IPS-20b (cell line): ENCODE data around the gene SV2B.

Experiments
- H3K27ac ChIP-seq: one replicate; pipeline ENCODE4 v1.5.1; 2013; ENCODE audit warnings: low read length
- H3K27me3 ChIP-seq: 2 replicates; pipeline ENCODE4 v1.6.1; 2013; ENCODE audit warnings: mild to moderate bottlenecking, low read length, inconsistent platforms; ENCODE audit not compliant: insufficient read depth
- H3K36me3 ChIP-seq: 2 replicates; pipeline ENCODE4 v1.6.1; 2013; ENCODE audit warnings: low read depth, mild to moderate bottlenecking, inconsistent platforms, low read length, moderate library complexity; ENCODE audit not compliant: insufficient read depth
- H3K4me1 ChIP-seq: 2 replicates; pipeline ENCODE4 v1.6.1; 2013; ENCODE audit warnings: mild to moderate bottlenecking, control low read depth, inconsistent platforms, low read length, moderate library complexity; ENCODE audit not compliant: insufficient read depth
- H3K4me3 ChIP-seq: 2 replicates; pipeline ENCODE4 v1.5.1; 2013; ENCODE audit warnings: mild to moderate bottlenecking, low read length, inconsistent platforms
- H3K9ac ChIP-seq: 2 replicates; pipeline ENCODE4 v1.6.1; 2013; ENCODE audit warnings: low read depth, mild to moderate bottlenecking, inconsistent platforms, low read length, moderate library complexity
- H3K9me3 ChIP-seq: 2 replicates; pipeline ENCODE4 v1.6.1; 2013; ENCODE audit warnings: mild to moderate bottlenecking, low read depth, low read length, inconsistent platforms; ENCODE audit not compliant: insufficient read depth

SV2B gene

DNA sequence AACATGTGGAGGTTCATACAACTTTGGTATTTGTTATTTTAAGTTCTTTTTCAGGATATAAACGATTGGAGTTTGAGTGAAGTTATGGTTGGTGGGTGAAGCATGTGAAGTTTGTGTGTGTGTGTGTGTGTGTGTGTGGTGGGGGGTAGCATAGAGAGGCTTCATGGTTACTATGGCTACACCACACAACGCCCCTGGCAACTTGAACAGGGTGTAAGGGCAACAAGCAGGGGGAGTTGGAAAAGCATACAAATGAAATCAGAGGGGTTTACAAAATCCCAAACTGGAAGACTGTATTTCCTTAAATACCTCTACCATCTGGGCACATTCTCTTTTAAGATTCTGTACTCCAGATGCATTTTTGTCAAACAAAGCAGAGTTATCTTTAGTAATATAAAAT is 207.5 kb downstream of the SV2B start:
- no peaks in the 10 kb centered on the region for H3K9me3 ChIP-seq
- H3K36me3 ChIP-seq = no peaks in the 10 kb centered on the region
- H3K27me3 ChIP-seq = peaks cover 20% of the 10 kb centered on the region
- H3K27ac ChIP-seq = no peak overlapping the region
- H3K9ac ChIP-seq = no peak overlapping the region
- H3K4me3 ChIP-seq = no peak overlapping the region
- H3K4me1 ChIP-seq = no peaks in the 10 kb centered on the region

DNA sequence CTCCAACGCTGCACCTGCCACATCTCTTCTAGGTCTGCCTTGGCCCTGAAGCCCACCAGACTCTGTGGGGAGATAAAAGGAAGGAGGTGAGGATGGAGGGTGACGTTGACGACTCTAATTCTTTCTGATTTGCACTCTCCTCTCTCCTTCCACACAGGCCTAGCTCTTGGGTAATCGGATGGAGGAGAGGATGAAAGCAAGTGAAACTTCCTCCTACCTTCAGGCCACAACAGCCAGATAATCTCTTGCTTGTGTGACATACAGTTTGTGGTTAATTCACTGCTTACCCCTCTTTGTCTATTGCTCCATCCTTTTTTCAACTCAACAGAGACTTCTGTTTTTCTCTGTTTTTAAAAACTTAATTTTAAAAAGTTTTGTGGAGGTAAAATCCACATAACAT is 208.1 kb downstream of the SV2B start:
- H3K27ac ChIP-seq = no peak overlapping the region
- no peaks in the 10 kb centered on the region for H3K4me1 ChIP-seq
- no peaks in the 10 kb centered on the region for H3K9me3 ChIP-seq
- no peak overlapping the region for H3K4me3 ChIP-seq
- peaks cover 17% of the 10 kb centered on the region for H3K27me3 ChIP-seq
- H3K36me3 ChIP-seq = no peaks in the 10 kb centered on the region
- H3K9ac ChIP-seq = no peak overlapping the region

DNA sequence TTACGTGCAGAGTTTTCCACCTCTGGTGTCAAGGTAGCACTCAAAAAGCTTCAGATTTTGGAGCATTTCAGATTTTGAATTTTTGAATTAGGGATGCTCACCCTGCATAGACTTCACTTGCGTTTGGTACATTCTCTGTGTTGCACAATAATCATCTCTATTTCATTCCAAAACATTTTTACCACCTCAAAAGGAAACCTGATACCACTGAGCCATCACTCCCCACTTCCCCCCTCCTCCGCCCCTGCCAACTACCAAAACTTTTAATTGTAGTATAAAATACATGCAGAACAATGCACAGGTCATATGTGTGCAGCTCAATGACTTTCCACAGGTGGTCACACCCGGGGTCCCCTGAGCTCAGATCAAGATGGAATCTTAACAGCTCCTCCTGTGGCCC is 208.8 kb downstream of the SV2B start:
- Histone ChIP-seq H3K27ac (no peak overlapping the region), H3K36me3 (no peaks in the 10 kb centered on the region), H3K4me1 (no peaks in the 10 kb centered on the region), H3K9me3 (no peaks in the 10 kb centered on the region), H3K4me3 (no peak overlapping the region), H3K9ac (no peak overlapping the region), H3K27me3 (peaks cover 10% of the 10 kb centered on the region)

DNA sequence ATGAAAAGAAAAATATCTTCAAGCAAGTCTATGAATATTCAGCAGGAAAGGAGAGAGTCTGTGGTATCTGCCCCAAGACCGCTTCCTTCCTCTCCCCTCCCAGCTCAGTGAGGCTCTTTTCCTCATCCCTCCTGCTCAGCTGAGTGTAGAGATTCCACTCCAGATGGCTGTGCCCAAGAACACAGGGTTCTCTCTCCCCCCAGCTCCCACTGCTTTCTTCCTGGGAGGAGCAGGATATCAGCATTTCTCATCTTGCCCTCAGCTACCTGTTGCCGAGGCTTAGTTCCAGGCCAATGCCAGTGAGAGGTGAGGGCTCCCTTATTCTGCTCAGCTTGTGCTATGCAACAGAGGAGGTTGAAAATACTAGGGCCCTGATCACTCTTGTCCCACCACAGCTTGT is 211.9 kb downstream of the SV2B start:
- Histone ChIP-seq H3K27me3 (no peaks in the 10 kb centered on the region), H3K4me1 (no peaks in the 10 kb centered on the region), H3K4me3 (no peak overlapping the region), H3K36me3 (no peaks in the 10 kb centered on the region), H3K9ac (no peak overlapping the region), H3K9me3 (no peaks in the 10 kb centered on the region), H3K27ac (no peak overlapping the region)

DNA sequence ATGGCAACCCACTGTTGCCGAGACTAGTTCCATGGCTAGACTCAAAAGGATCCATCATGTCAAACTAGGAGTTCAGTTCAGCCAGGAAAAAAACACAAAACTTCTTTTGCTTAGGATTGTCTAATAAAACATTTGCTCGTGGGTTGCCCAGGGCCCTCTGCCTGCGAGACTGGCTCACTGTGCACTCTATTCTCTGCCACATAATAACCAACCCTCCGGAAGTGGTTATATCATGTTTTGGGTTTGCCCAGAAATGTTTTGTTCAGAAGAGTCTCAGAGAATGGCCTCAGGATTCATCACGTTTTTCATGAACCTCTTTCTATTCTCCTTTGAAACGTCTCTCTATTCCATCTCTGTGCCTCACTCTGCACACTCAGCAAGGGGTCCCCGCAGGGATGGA is 216.1 kb downstream of the SV2B start:
- Histone ChIP-seq H3K9me3 (no peaks in the 10 kb centered on the region), H3K27me3 (no peaks in the 10 kb centered on the region), H3K4me3 (no peak overlapping the region), H3K4me1 (no peaks in the 10 kb centered on the region), H3K9ac (no peak overlapping the region), H3K36me3 (no peaks in the 10 kb centered on the region), H3K27ac (no peak overlapping the region)

DNA sequence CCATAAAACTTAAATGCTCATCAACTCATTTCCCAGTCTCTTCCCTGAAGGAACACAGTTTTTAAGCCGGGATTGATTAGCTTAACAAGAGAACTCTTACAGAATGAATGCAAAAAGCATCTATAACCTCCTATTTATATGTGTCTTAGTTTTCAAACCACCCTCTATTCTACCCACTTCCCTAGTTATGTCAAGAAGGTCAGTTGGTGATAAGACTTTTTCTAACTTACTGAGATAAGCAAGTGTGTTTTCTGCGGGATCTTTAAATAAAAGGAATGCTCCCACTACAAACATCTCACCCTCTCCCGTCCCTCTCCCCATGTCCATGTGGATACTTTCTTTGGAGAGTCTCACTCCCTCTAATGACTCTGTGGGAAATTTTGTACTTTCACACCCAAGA is 218.5 kb downstream of the SV2B start:
- Histone ChIP-seq H3K4me1 (no peaks in the 10 kb centered on the region), H3K4me3 (no peak overlapping the region), H3K27me3 (no peaks in the 10 kb centered on the region), H3K9ac (no peak overlapping the region), H3K36me3 (no peaks in the 10 kb centered on the region), H3K27ac (no peak overlapping the region), H3K9me3 (no peaks in the 10 kb centered on the region)

DNA sequence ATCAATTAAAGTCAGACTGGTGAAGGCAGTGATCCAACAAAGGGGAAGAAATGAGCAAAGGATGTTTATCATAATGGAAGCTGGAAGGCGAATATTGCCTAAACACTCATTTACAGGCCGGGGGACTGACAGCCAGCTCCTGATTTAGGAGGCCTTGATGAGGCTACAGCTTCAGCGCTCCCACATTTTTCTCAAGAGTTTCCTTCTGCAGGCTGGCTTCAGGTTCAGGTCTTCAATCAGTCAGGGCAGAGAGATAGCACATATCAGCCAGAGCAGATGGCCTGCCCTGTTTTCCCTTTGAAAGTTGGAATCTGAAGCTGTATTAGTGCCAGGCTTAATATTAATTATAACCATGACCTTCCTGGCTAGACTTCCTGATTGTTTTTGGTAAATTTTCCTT is 218.9 kb downstream of the SV2B start:
- H3K27me3 ChIP-seq = no peaks in the 10 kb centered on the region
- H3K4me1 ChIP-seq = no peaks in the 10 kb centered on the region
- no peaks in the 10 kb centered on the region for H3K36me3 ChIP-seq
- H3K27ac ChIP-seq = no peak overlapping the region
- peaks cover 1% of the 10 kb centered on the region; the same call in 1 of the 2 replicates for H3K9me3 ChIP-seq
- no peak overlapping the region for H3K9ac ChIP-seq
- H3K4me3 ChIP-seq = no peak overlapping the region

DNA sequence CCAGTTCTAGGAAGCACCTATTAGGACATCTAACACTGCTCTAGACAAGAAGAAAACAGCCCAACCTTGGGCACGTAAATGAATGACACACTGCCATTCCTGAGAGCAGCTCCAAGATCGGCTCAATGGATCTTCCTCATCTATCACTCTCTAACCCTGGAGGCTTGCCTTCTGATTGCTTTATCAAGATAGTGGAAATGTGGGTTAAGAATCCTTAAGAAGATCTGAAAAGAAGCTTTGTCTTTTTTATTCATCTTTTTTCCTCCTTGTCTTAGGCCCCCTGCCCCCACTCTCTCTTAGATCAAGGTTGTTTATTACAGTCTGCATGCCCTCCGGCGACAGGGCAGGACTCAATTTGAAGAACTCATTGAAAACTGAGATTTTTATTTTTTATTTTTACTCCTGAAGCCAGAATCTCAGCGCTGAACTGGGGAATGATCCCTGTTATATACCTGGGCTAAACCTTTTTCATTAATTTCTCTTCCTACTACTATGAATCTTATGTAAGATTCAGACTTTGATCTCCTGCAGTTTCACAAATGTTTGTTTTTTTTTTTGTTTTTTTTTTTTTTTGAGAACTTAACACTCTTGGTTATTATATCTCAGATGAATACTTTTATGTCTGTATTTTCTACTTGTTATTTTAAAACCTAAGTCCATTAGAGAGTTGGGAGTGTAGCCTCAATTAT is 219.5 kb downstream of the SV2B start:
- Histone ChIP-seq H3K9ac (no peak overlapping the region), H3K4me1 (no peaks in the 10 kb centered on the region), H3K9me3 (peaks cover 7% of the 10 kb centered on the region; the same call in 1 of the 2 replicates), H3K27me3 (no peaks in the 10 kb centered on the region), H3K27ac (no peak overlapping the region), H3K36me3 (no peaks in the 10 kb centered on the region), H3K4me3 (no peak overlapping the region)

DNA sequence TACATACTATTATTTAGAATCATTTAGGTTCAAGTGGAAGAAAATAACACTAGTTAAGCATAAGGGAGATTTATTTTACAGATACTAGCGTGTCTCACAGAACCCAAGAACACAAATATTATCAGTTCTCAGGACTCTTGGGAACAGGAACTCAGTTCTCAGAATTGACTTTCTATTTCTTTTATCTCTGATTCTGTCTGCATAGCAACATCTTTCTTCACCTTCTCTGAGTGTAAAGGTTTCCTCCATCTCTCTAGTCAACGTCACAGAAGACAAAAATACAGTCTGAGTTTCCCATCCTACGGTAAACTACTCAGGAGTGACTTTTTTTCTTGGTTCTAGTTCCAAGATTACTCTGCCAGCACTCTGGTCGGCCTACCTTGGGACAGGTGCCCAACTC is 220.0 kb downstream of the SV2B start:
- no peaks in the 10 kb centered on the region for H3K36me3 ChIP-seq
- H3K4me3 ChIP-seq = no peak overlapping the region
- no peak overlapping the region for H3K9ac ChIP-seq
- no peak overlapping the region for H3K27ac ChIP-seq
- peaks cover 7% of the 10 kb centered on the region; the same call in 1 of the 2 replicates for H3K9me3 ChIP-seq
- no peaks in the 10 kb centered on the region for H3K27me3 ChIP-seq
- no peaks in the 10 kb centered on the region for H3K4me1 ChIP-seq

DNA sequence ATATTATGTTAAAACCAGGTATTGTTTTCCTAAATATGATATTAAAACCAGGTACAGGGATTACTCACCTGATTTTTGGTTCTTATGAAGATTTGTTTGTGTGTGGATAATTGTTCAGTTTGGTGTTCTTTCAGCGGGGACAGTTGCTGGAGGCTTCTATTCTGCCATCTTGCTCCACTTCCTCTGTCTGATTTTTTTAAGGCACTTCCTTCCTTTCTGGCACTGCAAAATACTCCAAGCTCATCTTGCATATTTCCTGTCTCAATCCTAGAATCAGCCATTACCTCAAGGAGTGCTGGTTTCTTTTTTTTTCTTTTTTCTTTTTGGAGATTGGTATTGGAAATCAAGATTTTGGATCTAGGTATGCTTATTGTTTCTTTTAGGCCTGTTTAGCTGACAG is 229.9 kb downstream of the SV2B start:
- Histone ChIP-seq H3K4me3 (no peak overlapping the region), H3K9me3 (no peaks in the 10 kb centered on the region), H3K27me3 (no peaks in the 10 kb centered on the region), H3K9ac (no peak overlapping the region), H3K4me1 (no peaks in the 10 kb centered on the region), H3K27ac (no peak overlapping the region), H3K36me3 (no peaks in the 10 kb centered on the region)

GRCh38 chr15:91331581-91331980 is 231.5 kb downstream of the SV2B start:
- Histone ChIP-seq H3K27ac (no peak overlapping the region), H3K4me3 (no peak overlapping the region), H3K4me1 (no peaks in the 10 kb centered on the region), H3K9me3 (no peaks in the 10 kb centered on the region), H3K9ac (no peak overlapping the region), H3K36me3 (no peaks in the 10 kb centered on the region), H3K27me3 (no peaks in the 10 kb centered on the region)

GRCh38 chr15:91335702-91336101 is 235.6 kb downstream of the SV2B start:
- no peak overlapping the region for H3K9ac ChIP-seq
- no peaks in the 10 kb centered on the region for H3K4me1 ChIP-seq

More at GRCh38 chr15:91335702-91336101, 235.6 kb downstream of the SV2B start:
- Histone ChIP-seq H3K9me3 (no peaks in the 10 kb centered on the region), H3K27me3 (no peaks in the 10 kb centered on the region), H3K27ac (no peak overlapping the region), H3K4me3 (no peak overlapping the region), H3K36me3 (no peaks in the 10 kb centered on the region)
